ENCODE measurements around the gene UTS2R. TPM values are rescaled to one million over a fixed set of nuclear protein-coding genes. Genes with fewer than 3 reads are reported as not detected.

UTS2R gene
- total and polyA plus RNA-seq, 3 donors from 2014 or later: 0.32 to 28.1 (median 3.8) TPM

- 95 to 96% methylated on average over 5 to 23 of the region's 23 CpGs for WGBS, 2 donors
- H3K4me1 ChIP-seq: peaks cover 1% of the 10 kb centered on the region
- intact Hi-C loops (cut with DNase I; ENCODE audit: low total_unique reads): no loop called here
- H3K4me3 ChIP-seq: no peak overlapping the region
- DNase-seq: no peak
- no peaks in the 10 kb centered on the region for H3K27me3 ChIP-seq
- no peak overlapping the region for H3K27ac ChIP-seq
- H3K36me3 ChIP-seq (ENCODE audit: low read depth, missing control alignments): no peaks in the 10 kb centered on the region
- no peak for TF ChIP-seq CTCF (IDR thresholded peaks at IDR 0.05)
- TF ChIP-seq POLR2A (IDR thresholded peaks at IDR 0.05): no peak
- no peaks in the 10 kb centered on the region for H3K9me3 ChIP-seq
These were observed 20.0 kb downstream of the UTS2R start for GRCh38 chr17:82391496-82392066.

- TF ChIP-seq CTCF (IDR thresholded peaks at IDR 0.05) (no peak), POLR2A (IDR thresholded peaks at IDR 0.05) (no peak)
- H3K9me3 ChIP-seq: no peaks in the 10 kb centered on the region
- H3K4me3 ChIP-seq: no peak overlapping the region
- no peak for DNase-seq
- no peaks in the 10 kb centered on the region for H3K27me3 ChIP-seq
- 91 to 93% methylated on average over 28 of the region's 28 CpGs for WGBS, 2 donors
- intact Hi-C loops (cut with DNase I; ENCODE audit: low total_unique reads): no loop called here
- H3K27ac ChIP-seq: no peak overlapping the region
- no peaks in the 10 kb centered on the region for H3K4me1 ChIP-seq
- H3K36me3 ChIP-seq (ENCODE audit: low read depth, missing control alignments): no peaks in the 10 kb centered on the region
These were observed 20.8 kb downstream of the UTS2R start for GRCh38 chr17:82392209-82392920.

- Histone ChIP-seq H3K36me3 (ENCODE audit: low read depth, missing control alignments) (no peaks in the 10 kb centered on the region), H3K4me1 (no peaks in the 10 kb centered on the region), H3K4me3 (no peak overlapping the region), H3K27me3 (no peaks in the 10 kb centered on the region), H3K27ac (no peak overlapping the region), H3K9me3 (no peaks in the 10 kb centered on the region)
- DNase-seq: no peak
- 90 to 93% methylated on average over 15 of the region's 15 CpGs for WGBS, 2 donors
- intact Hi-C loops (cut with DNase I; ENCODE audit: low total_unique reads): no loop called here
- TF ChIP-seq CTCF (IDR thresholded peaks at IDR 0.05): no peak
- TF ChIP-seq POLR2A (IDR thresholded peaks at IDR 0.05): no peak
These were observed 21.4 kb downstream of the UTS2R start for GRCh38 chr17:82392941-82393340.

GRCh38 chr17:82394278-82394677 lies 22.7 kb downstream of the UTS2R start:
- Histone ChIP-seq H3K27me3 (no peaks in the 10 kb centered on the region), H3K9me3 (no peaks in the 10 kb centered on the region), H3K4me3 (no peak overlapping the region), H3K4me1 (no peaks in the 10 kb centered on the region), H3K27ac (no peak overlapping the region), H3K36me3 (ENCODE audit: low read depth, missing control alignments) (no peaks in the 10 kb centered on the region)
- no peak for DNase-seq
- intact Hi-C loops (cut with DNase I; ENCODE audit: low total_unique reads): no loop called here
- 85 to 97% methylated on average over 9 to 12 of the region's 12 CpGs for WGBS, 2 donors
- TF ChIP-seq POLR2A (IDR thresholded peaks at IDR 0.05) (no peak), CTCF (IDR thresholded peaks at IDR 0.05) (no peak)
